Astrocyte of the spinal cord (primary cell): ENCODE measurements around the gene RTP1.
A peak's percentile ranks its signal among the peaks of the same experiment; 100 is the strongest.

Source experiments
- DNase-seq: peaks from one replicate; pipeline ENCODE4 v3.0.0; 2011; ENCODE audit warnings: low read depth, low spot score
- H3K4me3 ChIP-seq: 2 replicates; pipeline ENCODE4 v1.5.1; 2011; ENCODE audit warnings: low read depth, mild to moderate bottlenecking, low read length, moderate library complexity
- in situ Hi-C: cut with HindIII; loops from 2 replicates; pipeline ENCODE4 v1.10.0; 2017; ENCODE audit warnings: low sequenced_read_pairs
- TF ChIP-seq, protein P1 (sequence below): IDR thresholded peaks from 2 replicates; pipeline ENCODE4 v1.5.1; 2012; ENCODE audit warnings: low read depth, mild to moderate bottlenecking, low read length, inconsistent platforms

Gene RTP1

DNA sequence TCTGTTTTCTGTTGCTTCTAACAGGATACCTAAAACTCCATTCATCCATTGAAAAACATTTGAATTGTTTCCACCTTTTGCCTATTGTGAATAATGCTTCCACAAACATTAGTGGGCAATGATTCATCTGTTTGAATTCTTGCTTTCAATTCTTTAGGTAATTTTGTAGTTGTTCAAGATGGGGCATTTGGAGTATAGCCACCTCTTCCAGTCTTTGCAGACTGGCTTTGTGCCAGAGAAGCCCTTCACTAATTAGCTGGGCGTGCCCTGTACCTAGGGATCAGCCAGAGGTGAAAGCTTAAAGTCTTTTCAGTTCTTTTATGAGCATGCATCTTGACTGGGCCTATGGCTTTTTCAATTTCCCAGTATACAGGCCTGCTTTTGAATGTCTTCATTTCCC is 10.9 kb downstream of the RTP1 start:
- TF ChIP-seq, protein P1, sequence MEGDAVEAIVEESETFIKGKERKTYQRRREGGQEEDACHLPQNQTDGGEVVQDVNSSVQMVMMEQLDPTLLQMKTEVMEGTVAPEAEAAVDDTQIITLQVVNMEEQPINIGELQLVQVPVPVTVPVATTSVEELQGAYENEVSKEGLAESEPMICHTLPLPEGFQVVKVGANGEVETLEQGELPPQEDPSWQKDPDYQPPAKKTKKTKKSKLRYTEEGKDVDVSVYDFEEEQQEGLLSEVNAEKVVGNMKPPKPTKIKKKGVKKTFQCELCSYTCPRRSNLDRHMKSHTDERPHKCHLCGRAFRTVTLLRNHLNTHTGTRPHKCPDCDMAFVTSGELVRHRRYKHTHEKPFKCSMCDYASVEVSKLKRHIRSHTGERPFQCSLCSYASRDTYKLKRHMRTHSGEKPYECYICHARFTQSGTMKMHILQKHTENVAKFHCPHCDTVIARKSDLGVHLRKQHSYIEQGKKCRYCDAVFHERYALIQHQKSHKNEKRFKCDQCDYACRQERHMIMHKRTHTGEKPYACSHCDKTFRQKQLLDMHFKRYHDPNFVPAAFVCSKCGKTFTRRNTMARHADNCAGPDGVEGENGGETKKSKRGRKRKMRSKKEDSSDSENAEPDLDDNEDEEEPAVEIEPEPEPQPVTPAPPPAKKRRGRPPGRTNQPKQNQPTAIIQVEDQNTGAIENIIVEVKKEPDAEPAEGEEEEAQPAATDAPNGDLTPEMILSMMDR, result no peak
- in situ Hi-C loops, result no loop called here
- H3K4me3 ChIP-seq, result no peak overlapping the region
- DNase-seq, result peak; percentile 66

DNA sequence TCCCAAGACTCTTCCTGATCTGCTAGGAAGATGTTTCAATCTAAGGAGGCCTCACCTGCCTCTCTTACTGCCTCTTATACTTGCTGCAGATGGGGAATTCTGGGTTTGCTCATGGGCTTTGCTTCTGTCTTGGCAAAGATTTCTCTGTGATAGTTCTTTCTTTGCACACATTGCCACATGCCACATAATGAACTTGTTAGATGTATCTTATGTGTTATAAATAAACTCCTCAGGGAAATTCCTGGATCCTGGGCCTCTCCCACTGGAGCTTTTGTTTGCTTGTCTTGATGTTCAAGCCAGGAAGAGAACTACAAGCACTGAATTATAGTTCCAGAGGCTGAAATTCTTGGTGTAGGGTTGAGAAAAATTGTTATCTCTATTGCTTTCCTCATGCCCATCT is 12.2 kb downstream of the RTP1 start:
- no peak for DNase-seq
- TF ChIP-seq, protein P1, result no peak
- in situ Hi-C loops, result no loop called here
- H3K4me3 ChIP-seq, result no peak overlapping the region

DNA sequence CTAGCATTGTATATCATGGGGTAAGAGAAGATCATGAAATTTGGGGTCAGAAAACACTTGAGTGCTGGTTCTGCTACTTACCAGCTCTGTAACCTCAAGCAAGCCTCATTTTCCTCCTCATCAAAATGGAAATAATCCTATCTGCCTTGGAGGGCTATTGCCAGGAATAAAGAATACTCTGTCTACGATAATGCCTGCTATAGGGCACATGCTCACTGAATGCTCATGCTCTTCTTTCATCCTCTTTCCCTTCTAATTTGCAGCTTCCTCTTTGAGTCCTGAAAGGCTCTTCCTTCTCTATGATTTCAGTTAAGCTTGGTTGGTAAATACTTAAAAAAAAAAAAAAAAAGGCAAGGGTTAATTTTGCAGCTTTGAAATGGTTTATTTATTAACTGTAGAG is 12.8 kb downstream of the RTP1 start:
- H3K4me3 ChIP-seq, result no peak overlapping the region
- DNase-seq, result no peak
- in situ Hi-C loops, result no loop called here
- TF ChIP-seq, protein P1, result no peak

DNA sequence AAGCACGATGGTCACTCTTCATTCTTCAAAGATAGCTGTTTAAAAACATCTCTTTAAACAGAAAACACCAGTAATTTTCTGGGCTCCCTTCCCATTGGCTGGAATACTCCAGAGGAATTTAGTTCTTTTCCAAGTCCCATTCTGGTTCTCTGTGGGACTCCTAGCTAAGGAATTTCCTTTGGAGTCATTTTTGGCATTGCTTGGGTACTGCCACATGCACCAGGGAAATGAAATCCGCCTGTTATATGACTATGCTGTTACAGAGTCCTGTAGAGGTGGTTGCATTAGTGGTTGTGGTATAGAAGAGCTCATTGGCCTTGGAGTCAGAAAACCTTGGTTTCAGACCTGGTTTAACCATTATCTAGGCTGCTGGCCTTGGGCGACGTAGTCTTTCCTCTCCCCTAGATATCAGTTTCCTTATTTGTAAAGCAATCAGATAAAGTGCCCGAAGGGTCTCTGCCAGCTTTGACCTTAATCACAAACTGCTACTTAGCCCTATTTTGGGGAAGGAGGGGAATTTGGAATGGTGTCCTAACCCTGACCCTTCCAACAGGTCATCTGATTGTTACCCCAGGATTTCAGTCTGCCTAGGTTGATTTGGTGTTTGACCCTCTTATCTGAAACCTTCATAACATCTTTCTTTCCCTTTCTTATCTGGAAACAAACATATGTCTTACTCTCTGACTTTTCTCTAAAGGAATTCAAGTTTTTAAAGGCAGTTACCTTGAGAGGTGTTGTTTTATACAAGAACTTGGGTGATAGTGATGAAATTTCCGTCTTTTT is 13.4 kb downstream of the RTP1 start:
- no peak overlapping the region for H3K4me3 ChIP-seq
- TF ChIP-seq, protein P1, result no peak
- peak; percentile 76 for DNase-seq
- in situ Hi-C loops, result no loop called here

DNA sequence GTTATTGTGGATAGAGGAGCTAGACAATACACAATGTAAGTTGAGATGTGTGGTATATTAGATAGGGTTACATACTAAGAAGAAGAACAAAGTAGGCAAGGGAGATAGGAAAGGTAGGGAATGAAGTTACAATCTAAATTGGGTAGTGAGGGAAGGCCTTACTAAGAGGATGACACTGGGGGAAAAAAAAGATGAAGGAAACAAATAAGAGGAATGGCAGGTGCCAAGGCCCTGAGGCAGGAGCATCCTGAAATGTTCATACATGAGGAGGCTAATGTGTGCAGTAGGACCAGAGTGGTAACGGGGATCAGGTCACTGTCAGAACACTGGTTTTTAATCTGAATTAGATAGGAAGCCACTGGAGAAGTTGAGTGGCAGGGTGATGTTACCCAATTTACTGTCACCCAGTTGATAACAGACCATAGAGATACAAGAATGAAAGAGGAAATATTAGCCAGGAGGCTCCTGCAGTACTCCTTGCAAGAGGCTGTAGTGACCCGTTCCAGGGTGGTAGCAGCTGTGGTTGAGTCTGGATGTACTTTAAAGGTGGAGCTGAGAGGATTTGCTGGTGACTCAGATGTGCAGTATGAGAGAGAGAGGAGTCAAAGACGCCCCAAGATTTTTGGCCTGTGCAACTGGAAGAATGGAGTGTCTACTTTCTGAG is 14.4 kb downstream of the RTP1 start:
- DNase-seq, result peak; percentile 32
- TF ChIP-seq, protein P1, result no peak
- in situ Hi-C loops, result no loop called here
- no peak overlapping the region for H3K4me3 ChIP-seq

DNA sequence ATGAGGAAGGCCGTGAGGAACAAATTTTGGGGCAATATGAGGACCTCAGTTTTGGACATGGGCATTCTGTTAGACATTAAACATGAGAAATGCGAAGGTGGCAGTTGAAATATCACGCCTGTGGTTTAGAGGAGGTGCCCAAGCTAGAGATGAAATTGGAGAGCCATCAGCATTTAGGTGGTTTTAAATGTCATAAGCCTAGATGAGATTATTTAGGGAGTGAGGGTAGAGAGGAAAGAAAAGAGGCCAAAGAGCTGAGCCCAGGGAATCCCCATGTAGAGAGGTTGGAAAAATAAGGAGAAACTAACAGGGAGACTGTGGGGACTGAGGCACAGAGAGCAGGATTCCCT is 14.9 kb downstream of the RTP1 start:
- TF ChIP-seq, protein P1, result no peak
- no peak for DNase-seq
- H3K4me3 ChIP-seq, result no peak overlapping the region
- in situ Hi-C loops, result no loop called here
